ENCODE measurements around the gene CROCC2. TPM values are rescaled to one million over a fixed set of nuclear protein-coding genes. Genes with fewer than 3 reads are reported as not detected.

Gene CROCC2
- total and polyA plus RNA-seq, 10 of the 15 experiments (the other 5 are each of a cell fraction or from before 2014, with no cell fraction given) = not detected

GRCh38 chr2:240930096-240930630 lies 24.0 kb downstream of the CROCC2 start:
- Histone ChIP-seq H3K27ac (ENCODE audit: control insufficient read depth, insufficient read depth) (no peak overlapping the region), H3K9me3 (replicated peaks; ENCODE audit: control insufficient read depth, insufficient read depth, low read length) (no peaks in the 10 kb centered on the region; the same call in 2 of the 3 replicates), H3K36me3 (ENCODE audit: control insufficient read depth in 2 of 2, insufficient read depth in 2 of 2, low read length in 1 of 2) (no peaks in the 10 kb centered on the region), H2AFZ (ENCODE audit: control insufficient read depth, low read depth, low read length) (no peak overlapping the region), H3K4me3 (no peak overlapping the region), H3K4me2 (ENCODE audit: control insufficient read depth, insufficient read depth) (no peak overlapping the region), H3K27me3 (replicated peaks in 1 of 2; ENCODE audit: control insufficient read depth in 2 of 2, insufficient read depth in 2 of 2, low read length in 1 of 2) (peaks cover 0 to 2% of the 10 kb centered on the region in 2 experiments; a peak in 2 of 4 replicates), H3K4me1 (ENCODE audit: control insufficient read depth, insufficient read depth, low read length) (no peaks in the 10 kb centered on the region), H3K9ac (ENCODE audit: control insufficient read depth, insufficient read depth, low read length) (no peak overlapping the region), H3K79me2 (ENCODE audit: control insufficient read depth, insufficient read depth, low read length) (no peaks in the 10 kb centered on the region), H4K20me1 (ENCODE audit: control insufficient read depth, insufficient read depth) (no peaks in the 10 kb centered on the region)
- intact Hi-C loops (cut with micrococcal nuclease; ENCODE audit: unreplicated experiment) (no loop called here), in situ Hi-C loops (cut with MboI) (no loop called here)
- WGBS (ENCODE audit: insufficient coverage, insufficient replicate concordance, low lambda C conversion rate, missing lambda C conversion rate) = 9% methylated on average over 11 of the region's 12 CpGs
- no peak for DNase-seq (ENCODE audit: low read depth, low spot score)
- ATAC-seq = no peak
- ChIA-PET SMC1A (ENCODE audit: uncharacterized antibody, unreplicated experiment) (no interaction called here), RAD21 (ENCODE audit: unreplicated experiment) (no interaction called here), POLR2A (no interaction called here), CTCF (no interaction called here)
- FAIRE-seq = no peak
- no TSS peak for BruUV-seq (replicated peaks)
- TF ChIP-seq TCF12 (IDR thresholded peaks at IDR 0.05; ENCODE audit: low read depth, low read length) = no peak
- no peak for TF ChIP-seq NKRF (conservative IDR thresholded peaks at IDR 0.05)
- TF ChIP-seq USF2 (IDR thresholded peaks at IDR 0.05; ENCODE audit: borderline replicate concordance, low read depth, low read length) = no peak
- TF ChIP-seq ZBTB4 (CRISPR knock-in tag; IDR thresholded peaks at IDR 0.05) = no peak
- no peak for TF ChIP-seq SKIL (IDR thresholded peaks at IDR 0.05; ENCODE audit: low read depth, poor library complexity, severe bottlenecking)
- no peak for TF ChIP-seq PBX3 (IDR thresholded peaks at IDR 0.05; ENCODE audit: insufficient replicate concordance, low read depth, low read length)
- no peak for TF ChIP-seq SMAD1 (IDR thresholded peaks at IDR 0.05; ENCODE audit: low read depth, partially characterized antibody)
- no peak for TF ChIP-seq SREBF2 (IDR thresholded peaks at IDR 0.05; ENCODE audit: low read length)
- TF ChIP-seq YY1 (IDR thresholded peaks at IDR 0.05; ENCODE audit: low read depth, low read length) = no peak
- TF ChIP-seq CBX5 (IDR thresholded peaks at IDR 0.05; ENCODE audit: low read depth) = no peak
- no peak for TF ChIP-seq PML (IDR thresholded peaks at IDR 0.05; ENCODE audit: low read length)
- TF ChIP-seq NR2F1 (conservative IDR thresholded peaks at IDR 0.05) = no peak
- TF ChIP-seq GATAD2B (conservative IDR thresholded peaks at IDR 0.05; ENCODE audit: low read depth) = no peak
- no peak for TF ChIP-seq ZNF622 (IDR thresholded peaks at IDR 0.05)
- no peak for TF ChIP-seq ATF7 (IDR thresholded peaks at IDR 0.05; ENCODE audit: low read depth)

Measured in GM12878 (cell line).